Ishikawa (cell line): Measurements from ENCODE around the gene FCRLB.

Experiments
- CREB1 ChIP-seq: IDR thresholded peaks from 2 replicates; pipeline ENCODE4 v1.6.1; 2012; ENCODE audit warnings: low read depth
- EGR1 ChIP-seq: IDR thresholded peaks from 2 replicates; pipeline ENCODE4 v1.6.1; 2012
- EP300 ChIP-seq: IDR thresholded peaks from 2 replicates; pipeline ENCODE4 v1.6.1; 2012; ENCODE audit warnings: borderline replicate concordance
- NFIC ChIP-seq: IDR thresholded peaks from 2 replicates; pipeline ENCODE4 v1.6.1; 2012
- TAF1 ChIP-seq: IDR thresholded peaks from 2 replicates; pipeline ENCODE4 v1.6.1; 2012; ENCODE audit warnings: low read depth, mild to moderate bottlenecking
- USF1 ChIP-seq: IDR thresholded peaks from 2 replicates; pipeline ENCODE4 v1.6.1; 2012
- ZBTB7A ChIP-seq: IDR thresholded peaks from 2 replicates; pipeline ENCODE4 v1.6.1; 2012; ENCODE audit warnings: low read depth
- TF ChIP-seq, protein P1 (sequence below): IDR thresholded peaks from 2 replicates; pipeline ENCODE4 v1.6.1; 2012

DNA sequence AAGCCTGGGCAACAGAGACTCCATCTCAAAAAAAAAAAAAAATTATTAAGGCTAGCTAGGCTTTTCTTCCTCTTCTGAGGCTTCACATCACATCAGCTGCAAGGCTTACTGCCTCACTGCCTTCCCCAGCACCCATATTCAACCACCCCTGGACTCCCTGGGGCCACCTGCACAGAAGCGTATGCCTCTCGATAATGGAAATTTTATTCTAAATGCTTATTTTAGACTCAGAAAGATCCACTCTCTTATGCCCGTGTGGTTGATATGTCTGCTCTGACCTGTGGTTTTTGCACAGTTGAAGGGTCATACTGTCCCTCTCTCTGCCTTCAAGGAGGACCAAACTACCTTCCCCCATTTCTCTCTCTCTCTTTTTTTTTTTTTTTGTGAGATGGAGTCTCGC lies 15.8 kb upstream of the FCRLB start:
- TF ChIP-seq, protein P1, sequence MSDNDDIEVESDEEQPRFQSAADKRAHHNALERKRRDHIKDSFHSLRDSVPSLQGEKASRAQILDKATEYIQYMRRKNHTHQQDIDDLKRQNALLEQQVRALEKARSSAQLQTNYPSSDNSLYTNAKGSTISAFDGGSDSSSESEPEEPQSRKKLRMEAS = no peak
- TF ChIP-seq EP300 (no peak), ZBTB7A (no peak), EGR1 (no peak), NFIC (no peak), CREB1 (no peak), USF1 (no peak), TAF1 (no peak)
